Stomach (tissue), 9 donors: Measurements from ENCODE around the gene DIPK1B. TPM values are rescaled to one million over a fixed set of nuclear protein-coding genes. Genes with fewer than 3 reads are reported as not detected.

Source experiments
- DNase-seq, 2 donors: peaks; one replicate each; pipeline versions ENCODE4 v3.0.0 to v3.0.0-alpha.2; 2013 to 2019
- H3K27ac ChIP-seq, 5 donors: fragments of 200-600 bp in 4 of 5; sonication (generic) in 4 of 5; one replicate each; pipeline ENCODE4 v1.5.1; 2013 to 2019; ENCODE audit warnings: mild to moderate bottlenecking in 1 of 5, moderate library complexity in 1 of 5
- H3K27me3 ChIP-seq, 3 donors: fragments of 200-600 bp; sonication (generic); one replicate each; pipeline ENCODE4 v1.5.1; 2017 to 2019; ENCODE audit warnings: mixed run types in 1 of 3
- H3K36me3 ChIP-seq, 4 donors: fragments of 200-600 bp; sonication (generic); 1 replicate in 3 of 4; 2 replicates in 1 of 4; pipeline ENCODE4 v1.5.1; 2016 to 2019
- H3K4me1 ChIP-seq, 4 donors: fragments of 200-600 bp; sonication (generic); one replicate each; pipeline ENCODE4 v1.5.1; 2016 to 2019
- H3K4me3 ChIP-seq, 4 donors: fragments of 200-600 bp; sonication (generic) in 3 of 4; one replicate each; pipeline ENCODE4 v1.5.1; 2016 to 2019; ENCODE audit warnings: mild to moderate bottlenecking in 1 of 4
- H3K9me3 ChIP-seq, 4 donors: fragments of 200-600 bp; sonication (generic); one replicate each; pipeline ENCODE4 v1.5.1; 2016 to 2019
- EP300 ChIP-seq: sonication (generic); formaldehyde crosslinking; IDR thresholded peaks from one replicate; pipeline ENCODE4 v1.6.1; 2017; ENCODE audit warnings: antibody characterized with exemption
- POLR2A ChIP-seq, 4 donors: fragments of 450-650 bp; IDR thresholded peaks; one replicate each; pipeline ENCODE4 v1.6.1; 2016; ENCODE audit warnings: antibody characterized with exemption in 4 of 4, control low read depth in 2 of 4, mild to moderate bottlenecking in 1 of 4, moderate library complexity in 1 of 4
- POLR2AphosphoS5 ChIP-seq, 3 donors: sonication (generic); formaldehyde crosslinking; IDR thresholded peaks; one replicate each; pipeline ENCODE4 v1.6.1; 2016; ENCODE audit warnings: antibody characterized with exemption in 3 of 3
- WGBS, 5 donors: extraction: QIAGEN DNeasy Blood & Tissue Kit in 3 of 5; methylation state at CpG; one replicate each; pipeline versions ENCODE4 v1.1.5 to v1.1.7; 2013 to 2018; 5-methylcytosine and 5-hydroxymethylcytosine counted together
- intact Hi-C: fragments of 100-400 bp; cut with DNase I; formaldehyde crosslinking; loops from one replicate; pipeline ENCODE4 v1.15.1; 2023; ENCODE audit warnings: low total_unique reads
- polyA plus RNA-seq, 3 donors: library from polyadenylated mRNA; stranded (reverse); fragments of 200-250 nt; gene quantifications; one replicate each; pipeline ENCODE4 v1.2.3, GENCODE V29; 2013
- total RNA-seq, 5 donors: library from RNA; depleted of rRNA; stranded (reverse); fragments of >200 nt; gene quantifications; one replicate each; pipeline versions ENCODE4 v1.1.0 to v1.2.3, GENCODE V29; 2014 to 2016
- TF ChIP-seq, protein P1 (sequence below), 7 experiments: fragments of 450-650 bp in 4 of 7; fragments of 200-600 bp in 3 of 7; sonication (generic) in 3 of 7; IDR thresholded peaks; one replicate each; pipeline ENCODE4 v1.5.1; 2016 to 2019; ENCODE audit warnings: antibody characterized with exemption in 7 of 7, control low read depth in 2 of 7, mild to moderate bottlenecking in 1 of 7
- donor health status: healthy with polysubstance abuse.
- donor health status: Bipolar disorder and iron deficiency.
- donor health status: healthy.

DIPK1B gene
- total and polyA plus RNA-seq, 8 donors, result 0.45 to 10.4 (median 4.0) TPM; not detected in 1

DNA sequence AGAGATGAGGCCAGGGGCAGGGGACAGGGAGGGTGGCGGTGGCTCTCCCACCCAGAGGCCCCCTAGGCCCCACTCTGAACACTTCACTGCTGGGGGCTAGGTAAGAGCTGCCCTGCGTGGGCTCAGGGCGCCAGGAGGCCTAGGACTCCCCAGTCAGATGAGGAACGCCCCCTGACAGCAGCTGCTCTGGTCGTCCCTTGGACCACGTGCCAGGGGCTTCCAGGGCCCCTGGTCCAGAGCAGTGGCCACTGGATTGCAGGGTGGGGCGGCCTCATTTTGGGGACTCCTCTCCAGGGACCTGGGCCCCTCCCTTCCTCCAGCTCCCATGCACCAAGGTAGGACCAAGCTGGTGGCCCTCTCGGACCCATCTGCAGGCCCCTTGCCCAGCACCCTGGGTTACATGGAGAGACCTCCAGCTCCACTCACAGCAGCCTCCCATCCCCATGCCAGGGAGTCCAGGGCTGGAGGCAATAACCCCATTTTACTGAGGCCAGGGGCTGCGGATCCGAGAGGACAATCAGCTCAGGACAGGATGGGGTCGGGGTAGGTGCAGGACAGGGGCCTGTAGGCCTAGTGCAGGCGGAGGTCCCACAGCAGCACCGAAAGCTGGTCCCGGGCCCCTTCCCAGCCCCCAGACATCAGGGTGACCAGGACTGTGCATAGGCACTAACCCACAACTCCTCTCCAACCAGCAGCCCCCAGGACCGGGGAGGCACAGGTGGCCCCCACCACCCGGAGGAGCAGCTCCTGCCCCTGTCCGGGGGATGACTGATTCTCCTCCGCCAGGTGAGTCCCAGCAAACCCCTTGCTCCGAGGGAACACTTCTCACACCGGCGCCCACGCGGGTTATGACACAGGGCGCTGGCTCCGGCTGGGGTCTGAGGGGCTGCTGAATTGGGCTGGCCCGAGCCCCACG lies 48.1 kb upstream of the DIPK1B start:
- Histone ChIP-seq H3K4me1 (peaks cover 11 to 32% (median 20%) of the 10 kb centered on the region in 4 donors), H3K27ac (peak overlapping the region; percentile 21 to 70 (median 62)), H3K9me3 (no peaks in the 10 kb centered on the region), H3K4me3 (peak overlapping the region; percentile 45 to 58 (median 48)), H3K27me3 (peaks cover 0 to 95% (median 53%) of the 10 kb centered on the region in 3 donors), H3K36me3 (no peaks in the 10 kb centered on the region)
- intact Hi-C loops, result no loop called here
- WGBS, 5 donors, result 79 to 89% (median 86%) methylated on average over 15 to 27 of the region's 27 CpGs
- no peak for DNase-seq
- TF ChIP-seq POLR2A (IDR thresholded peaks at IDR 0.05) (no peak), EP300 (no peak), POLR2AphosphoS5 (IDR thresholded peaks at IDR 0.05) (no peak)
- TF ChIP-seq, protein P1, sequence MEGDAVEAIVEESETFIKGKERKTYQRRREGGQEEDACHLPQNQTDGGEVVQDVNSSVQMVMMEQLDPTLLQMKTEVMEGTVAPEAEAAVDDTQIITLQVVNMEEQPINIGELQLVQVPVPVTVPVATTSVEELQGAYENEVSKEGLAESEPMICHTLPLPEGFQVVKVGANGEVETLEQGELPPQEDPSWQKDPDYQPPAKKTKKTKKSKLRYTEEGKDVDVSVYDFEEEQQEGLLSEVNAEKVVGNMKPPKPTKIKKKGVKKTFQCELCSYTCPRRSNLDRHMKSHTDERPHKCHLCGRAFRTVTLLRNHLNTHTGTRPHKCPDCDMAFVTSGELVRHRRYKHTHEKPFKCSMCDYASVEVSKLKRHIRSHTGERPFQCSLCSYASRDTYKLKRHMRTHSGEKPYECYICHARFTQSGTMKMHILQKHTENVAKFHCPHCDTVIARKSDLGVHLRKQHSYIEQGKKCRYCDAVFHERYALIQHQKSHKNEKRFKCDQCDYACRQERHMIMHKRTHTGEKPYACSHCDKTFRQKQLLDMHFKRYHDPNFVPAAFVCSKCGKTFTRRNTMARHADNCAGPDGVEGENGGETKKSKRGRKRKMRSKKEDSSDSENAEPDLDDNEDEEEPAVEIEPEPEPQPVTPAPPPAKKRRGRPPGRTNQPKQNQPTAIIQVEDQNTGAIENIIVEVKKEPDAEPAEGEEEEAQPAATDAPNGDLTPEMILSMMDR (IDR thresholded peaks at IDR 0.05), result no peak

DNA sequence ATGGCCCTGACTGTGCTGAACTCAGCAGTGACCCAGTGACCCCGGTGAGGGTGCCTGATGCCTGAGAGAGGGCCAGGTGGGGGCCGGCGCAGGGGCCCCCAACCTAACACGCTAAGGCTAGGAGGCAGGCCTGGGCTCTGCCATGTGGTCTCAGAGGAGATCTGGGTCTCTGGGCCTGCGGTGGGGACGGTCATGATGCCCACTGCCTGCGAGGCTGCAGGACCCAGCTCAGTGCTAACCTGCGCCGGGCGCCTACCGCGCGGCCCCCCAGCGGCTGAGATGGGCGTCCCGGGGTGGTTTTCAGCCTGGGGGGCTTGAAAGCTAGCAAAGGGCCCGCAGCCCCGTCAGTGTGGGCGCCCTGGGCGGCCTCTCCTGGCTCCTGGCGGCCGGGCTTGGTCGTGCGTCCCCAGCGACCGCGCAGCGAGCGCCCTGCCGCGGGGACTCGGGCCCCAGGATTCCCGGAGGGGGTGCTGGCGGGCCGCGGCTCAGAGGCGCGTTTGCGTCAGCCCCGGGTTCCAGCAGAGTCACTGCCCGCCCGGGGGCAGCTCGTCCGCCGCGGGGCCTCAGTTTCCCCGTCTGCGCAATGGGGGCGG lies 47.2 kb upstream of the DIPK1B start:
- Histone ChIP-seq H3K27ac (peak overlapping the region; percentile 14 to 70 (median 38)), H3K36me3 (no peaks in the 10 kb centered on the region), H3K27me3 (peaks cover 0 to 95% (median 53%) of the 10 kb centered on the region in 3 donors), H3K4me1 (peaks cover 11 to 37% (median 24%) of the 10 kb centered on the region in 4 donors), H3K4me3 (peak overlapping the region; percentile 45 to 58 (median 48)), H3K9me3 (no peaks in the 10 kb centered on the region)
- intact Hi-C loops, result no loop called here
- TF ChIP-seq POLR2A (IDR thresholded peaks at IDR 0.05) (no peak), EP300 (no peak), POLR2AphosphoS5 (IDR thresholded peaks at IDR 0.05) (no peak)
- TF ChIP-seq, protein P1 (IDR thresholded peaks at IDR 0.05), result peak in 3 of 7 experiments; percentile 7 to 19 (median 15)
- 8 to 30% (median 9%) methylated on average over 6 to 49 of the region's 49 CpGs for WGBS, 5 donors
- DNase-seq, result peak in 1 of 2 donors; percentile 74

DNA sequence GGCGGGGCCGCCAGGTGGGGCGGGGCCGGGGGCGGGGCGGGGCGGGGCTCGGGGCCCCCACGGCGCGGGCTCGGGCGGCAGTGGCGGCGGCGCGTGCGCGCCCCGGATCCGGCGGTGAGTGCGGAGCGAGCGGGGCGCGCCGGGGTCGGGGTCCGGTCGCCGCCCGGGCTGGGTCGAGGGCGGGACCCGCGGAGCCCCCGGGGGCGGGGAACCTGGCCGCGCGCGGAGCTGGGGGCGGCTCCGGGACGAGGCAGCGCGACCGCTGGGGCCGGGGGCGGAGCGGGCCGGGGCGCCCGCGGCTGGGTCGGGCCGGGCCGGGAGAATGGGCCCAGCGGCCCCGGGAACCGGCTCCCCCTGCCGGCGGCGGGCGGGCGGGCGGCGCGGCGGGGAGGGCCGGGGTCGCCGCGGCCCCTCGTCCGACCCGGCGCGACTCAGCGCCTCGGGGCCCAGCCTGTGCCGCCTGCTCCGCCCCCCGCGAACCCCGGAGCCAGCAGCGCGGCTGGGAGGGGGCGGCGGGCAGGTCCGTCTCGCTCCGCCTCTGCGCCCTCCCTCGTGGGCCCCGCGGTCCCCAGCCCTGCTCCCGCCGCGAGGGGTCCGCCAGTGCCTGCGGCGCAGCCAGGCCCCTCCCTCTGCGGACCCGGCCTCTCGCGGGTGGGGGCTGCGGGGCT lies 46.5 kb upstream of the DIPK1B start:
- 0 to 1% (median 0%) methylated on average over 8 to 109 of the region's 109 CpGs; no CpG with 5 or more reads in 1 of the 5 donors for WGBS, 5 donors
- Histone ChIP-seq H3K9me3 (no peaks in the 10 kb centered on the region), H3K36me3 (no peaks in the 10 kb centered on the region), H3K27me3 (peaks cover 0 to 95% (median 59%) of the 10 kb centered on the region in 3 donors), H3K4me1 (peaks cover 11 to 37% (median 24%) of the 10 kb centered on the region in 4 donors), H3K27ac (peak overlapping the region in 2 of 5 donors; percentile 13 to 67), H3K4me3 (peak overlapping the region; percentile 45 to 58 (median 48))
- intact Hi-C loops, result no loop called here
- peak in 1 of 2 donors; percentile 68 for DNase-seq
- TF ChIP-seq, protein P1 (IDR thresholded peaks at IDR 0.05), result peak in 1 of 7 experiments; percentile 21
- TF ChIP-seq POLR2A (IDR thresholded peaks at IDR 0.05), result no peak
